HepG2 (cell line): ENCODE data around the gene MRPL14. TPM values are rescaled to one million over a fixed set of nuclear protein-coding genes. Genes with fewer than 3 reads are reported as not detected.

Source experiments
- ADNP ChIP-seq: sonication (generic); formaldehyde crosslinking; IDR thresholded peaks from 2 replicates; pipeline ENCODE4 v1.4.0; 2020; ENCODE audit warnings: missing genetic modification reagents
- DR1 ChIP-seq: sonication (generic); formaldehyde crosslinking; IDR thresholded peaks from 2 replicates; pipeline ENCODE4 v1.8.0; 2021; ENCODE audit warnings: mild to moderate bottlenecking, missing genetic modification reagents, inconsistent platforms
- EED ChIP-seq: sonication (generic); formaldehyde crosslinking; IDR thresholded peaks from 2 replicates; pipeline ENCODE4 v1.5.0; 2020; ENCODE audit warnings: mild to moderate bottlenecking, missing genetic modification reagents
- EZH2 ChIP-seq: conservative IDR thresholded peaks from 2 replicates; pipeline ENCODE4 v1.6.1; 2012; ENCODE audit warnings: mild to moderate bottlenecking, low read depth, low read length, moderate library complexity
- HBP1 ChIP-seq: IDR thresholded peaks from 2 replicates; pipeline ENCODE4 v1.6.1; 2016; ENCODE audit warnings: low read depth, control low read depth
- POLR2G ChIP-seq: fragments of 200-400 bp; formaldehyde crosslinking; IDR thresholded peaks from 2 replicates; pipeline ENCODE4 v1.6.1; 2018; ENCODE audit warnings: mild to moderate bottlenecking, low read depth, low read length, moderate library complexity
- RBM22 ChIP-seq: fragments of 200-400 bp; formaldehyde crosslinking; optimal IDR thresholded peaks from 2 replicates; pipeline ENCODE3; 2017; ENCODE audit warnings: mild to moderate bottlenecking, low read length, moderate library complexity
- SMAD9 ChIP-seq: sonication (generic); formaldehyde crosslinking; IDR thresholded peaks from 2 replicates; pipeline ENCODE4 v1.5.1; 2020; ENCODE audit warnings: mild to moderate bottlenecking, missing genetic modification reagents
- SOX13 ChIP-seq, 3 experiments: fragments of 450-650 bp in 1 of 3; sonication (generic) in 1 of 3; formaldehyde crosslinking in 1 of 3; IDR thresholded peaks in 2 of 3; conservative IDR thresholded peaks in 1 of 3; 2 replicates each; pipeline versions ENCODE4 v1.5.0 to v1.6.1; 2016 to 2020; ENCODE audit warnings: antibody characterized with exemption in 1 of 3, mild to moderate bottlenecking in 1 of 3, missing compliant biosample characterization in 1 of 3, missing genetic modification reagents in 1 of 3, moderate library complexity in 1 of 3
- TFE3 ChIP-seq: IDR thresholded peaks from 2 replicates; pipeline ENCODE4 v1.6.1; 2016
- THAP9 ChIP-seq: sonication (generic); formaldehyde crosslinking; IDR thresholded peaks from 2 replicates; pipeline ENCODE4; 2020; ENCODE audit warnings: missing genetic modification reagents, mild to moderate bottlenecking, borderline replicate concordance
- ZNF136 ChIP-seq: sonication (generic); formaldehyde crosslinking; IDR thresholded peaks from 2 replicates; pipeline ENCODE4 v1.8.1; 2022; ENCODE audit warnings: low read depth, mild to moderate bottlenecking, moderate library complexity, missing genetic modification reagents
- ZNF292 ChIP-seq: sonication (generic); formaldehyde crosslinking; IDR thresholded peaks from 2 replicates; pipeline ENCODE4 v1.8.1; 2022; ENCODE audit warnings: mild to moderate bottlenecking, low read depth, missing genetic modification reagents, borderline replicate concordance
- ZNF329 ChIP-seq: sonication (generic); formaldehyde crosslinking; IDR thresholded peaks from 2 replicates; pipeline ENCODE4 v1.9.0; 2021; ENCODE audit warnings: low read depth, mild to moderate bottlenecking, missing genetic modification reagents
- ZNF44 ChIP-seq: sonication (generic); formaldehyde crosslinking; IDR thresholded peaks from 2 replicates; pipeline ENCODE4 v1.5.1; 2020; ENCODE audit warnings: mild to moderate bottlenecking, missing genetic modification reagents
- ZNF616 ChIP-seq: sonication (generic); formaldehyde crosslinking; IDR thresholded peaks from 2 replicates; pipeline ENCODE4 v1.5.0; 2020; ENCODE audit warnings: low read depth, mild to moderate bottlenecking, missing genetic modification reagents
- ZNF619 ChIP-seq: sonication (generic); formaldehyde crosslinking; IDR thresholded peaks from 2 replicates; pipeline ENCODE4 v1.4.0; 2020; ENCODE audit warnings: mild to moderate bottlenecking, missing genetic modification reagents
- ZNF740 ChIP-seq: sonication (generic); formaldehyde crosslinking; IDR thresholded peaks from 2 replicates; pipeline ENCODE4 v1.4.0; 2020; ENCODE audit warnings: missing genetic modification reagents
- ZSCAN12 ChIP-seq: sonication (generic); formaldehyde crosslinking; IDR thresholded peaks from 2 replicates; pipeline ENCODE4 v1.9.0; 2021; ENCODE audit warnings: mild to moderate bottlenecking, missing genetic modification reagents
- ZSCAN20 ChIP-seq: sonication (generic); formaldehyde crosslinking; IDR thresholded peaks from 2 replicates; pipeline ENCODE4 v1.4.0; 2020; ENCODE audit warnings: missing genetic modification reagents, mild to moderate bottlenecking, borderline replicate concordance
- polyA plus RNA-seq, 8 experiments: library from polyadenylated mRNA; depleted of rRNA in 3 of 8; stranded (reverse) in 7 of 8; unstranded in 1 of 8; fragments of >200 nt; fragmentation: Illumina TruSeq in 4 of 8; extraction: Trizol in 4 of 8; gene quantifications; 2 replicates each; pipeline versions ENCODE4 v1.2.1 to v1.2.3, GENCODE V29; 2011 to 2016; ENCODE audit warnings: low read depth in 4 of 8, missing spikeins in 1 of 8, mixed read lengths in 1 of 8; ENCODE audit not compliant: insufficient read depth in 1 of 8
- total RNA-seq, 5 experiments: library from RNA; depleted of rRNA; stranded (reverse); fragments of >200 nt; fragmentation: Illumina TruSeq; extraction: Trizol; gene quantifications; 2 replicates each; pipeline ENCODE4 v1.2.3, GENCODE V29; 2016; ENCODE audit warnings: low read depth in 1 of 5

MRPL14 gene
- total and polyA plus RNA-seq, 2 of the 13 experiments (the other 11 are each of a cell fraction or from before 2014, with no cell fraction given): 157 to 178 TPM

- TF ChIP-seq ZNF44 (no peak), ZNF136 (CRISPR knock-in tag) (no peak), RBM22 (no peak), HBP1 (CRISPR knock-in tag) (no peak), TFE3 (CRISPR knock-in tag) (no peak; the same call in 1 of the 2 replicates), ADNP (CRISPR knock-in tag) (no peak; the same call in 1 of the 2 replicates), ZNF292 (CRISPR knock-in tag) (no peak), ZNF740 (CRISPR knock-in tag) (0 out of 2 replicates have a peak, but pooled peaks have one; percentile 44), DR1 (CRISPR knock-in tag) (no peak), ZSCAN12 (peak; percentile 83; the same call in 1 of the 2 replicates), SMAD9 (CRISPR knock-in tag) (no peak), EZH2 (no peak), POLR2G (peak; percentile 69), SOX13 (IDR thresholded peaks at IDR 0.05) (0 out of 2 replicates have a peak, but pooled peaks have one; percentile 6), SOX13 (CRISPR knock-in tag; conservative IDR thresholded peaks at IDR 0.05 in 1 of 2, IDR thresholded peaks at IDR 0.05 in 1 of 2) (peak in 1 of 2 experiments; percentile 46; a peak in 1 of 4 replicates), ZNF616 (CRISPR knock-in tag) (no peak), ZNF329 (CRISPR knock-in tag) (no peak), ZNF619 (0 out of 2 replicates have a peak, but pooled peaks have one; percentile 34), EED (CRISPR knock-in tag) (no peak), ZSCAN20 (CRISPR knock-in tag) (peak; percentile 85), THAP9 (no peak)
These were observed 50.7 kb downstream of the MRPL14 start (continued) for GRCh38 chr6:44076356-44077213.
